Measurements from ENCODE around the gene COL19A1. TPM values are rescaled to one million over a fixed set of nuclear protein-coding genes. Genes with fewer than 3 reads are reported as not detected.

The COL19A1 gene
- total and polyA plus RNA-seq, 2 of the 13 experiments (the other 11 are each of a cell fraction or from before 2014, with no cell fraction given) = not detected

DNA sequence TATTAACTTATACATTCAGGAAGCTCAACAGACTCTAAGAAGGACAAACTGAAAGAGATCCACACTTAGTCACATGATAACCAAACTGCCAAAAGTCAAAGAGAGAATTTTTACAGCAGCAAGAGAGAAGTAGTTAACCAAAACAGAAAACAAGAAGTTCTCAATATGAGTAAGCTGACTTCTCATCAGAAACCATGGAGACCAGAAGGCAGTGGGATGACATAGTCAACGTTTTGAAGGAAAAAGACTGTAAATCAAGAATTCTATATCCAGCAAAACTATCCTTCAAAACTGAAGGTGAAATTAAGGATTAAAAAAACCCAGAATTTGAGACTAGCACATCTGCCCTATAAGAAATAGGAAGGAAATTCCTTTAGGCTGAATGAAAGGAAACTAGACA is 60.4 kb downstream of the COL19A1 start:
- Histone ChIP-seq H3K79me2 (ENCODE audit: insufficient read depth, low read length) (no peaks in the 10 kb centered on the region), H3K4me1 (ENCODE audit: insufficient read depth, low read length) (no peaks in the 10 kb centered on the region), H3K4me3 (replicated peaks in 1 of 3; ENCODE audit: insufficient read depth in 1 of 3, low read depth in 2 of 3, low read length in 3 of 3) (no peak overlapping the region), H3K9me3 (ENCODE audit: low read length) (peaks cover 7% of the 10 kb centered on the region), H3K9ac (ENCODE audit: insufficient read depth, low read depth, low read length) (no peak overlapping the region), H3K36me3 (replicated peaks in 1 of 2; ENCODE audit: control insufficient read depth in 1 of 2, insufficient read depth in 2 of 2, low read length in 2 of 2) (no peaks in the 10 kb centered on the region), H3K27ac (ENCODE audit: extremely low read length, insufficient read depth, low read length) (no peak overlapping the region), H2AFZ (ENCODE audit: low read length) (no peak overlapping the region), H4K20me1 (ENCODE audit: insufficient read depth, low read length) (no peaks in the 10 kb centered on the region), H3K4me2 (ENCODE audit: low read depth, low read length) (no peak overlapping the region), H3K27me3 (ENCODE audit: control insufficient read depth in 1 of 2, insufficient read depth in 2 of 2, low read length in 2 of 2) (no peaks in the 10 kb centered on the region)
- no peak for FAIRE-seq
- DNase-seq (ENCODE audit: low spot score) = no peak
- in situ Hi-C loops (cut with HindIII; ENCODE audit: extremely low pct_ligation_motif_present, low pct_unique_long_range_greater_than_20kb) = no loop called here
- no peak for ATAC-seq
- CTCF ChIA-PET (ENCODE audit: low intra/inter-chr PET ratio, low total read pairs) = no interaction called here
- no TSS peak for BruUV-seq (replicated peaks)
- 0% methylated on average over 1 of the region's 1 CpG for WGBS (ENCODE audit: low lambda C conversion rate)
- POLR2A ChIA-PET = no interaction called here
- intact Hi-C loops (cut with micrococcal nuclease; ENCODE audit: unreplicated experiment) = no loop called here
- TF ChIP-seq, protein P1, sequence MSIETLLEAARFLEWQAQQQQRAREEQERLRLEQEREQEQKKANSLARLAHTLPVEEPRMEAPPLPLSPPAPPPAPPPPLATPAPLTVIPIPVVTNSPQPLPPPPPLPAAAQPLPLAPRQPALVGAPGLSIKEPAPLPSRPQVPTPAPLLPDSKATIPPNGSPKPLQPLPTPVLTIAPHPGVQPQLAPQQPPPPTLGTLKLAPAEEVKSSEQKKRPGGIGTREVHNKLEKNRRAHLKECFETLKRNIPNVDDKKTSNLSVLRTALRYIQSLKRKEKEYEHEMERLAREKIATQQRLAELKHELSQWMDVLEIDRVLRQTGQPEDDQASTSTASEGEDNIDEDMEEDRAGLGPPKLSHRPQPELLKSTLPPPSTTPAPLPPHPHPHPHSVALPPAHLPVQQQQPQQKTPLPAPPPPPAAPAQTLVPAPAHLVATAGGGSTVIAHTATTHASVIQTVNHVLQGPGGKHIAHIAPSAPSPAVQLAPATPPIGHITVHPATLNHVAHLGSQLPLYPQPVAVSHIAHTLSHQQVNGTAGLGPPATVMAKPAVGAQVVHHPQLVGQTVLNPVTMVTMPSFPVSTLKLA (IDR thresholded peaks at IDR 0.05) = no peak
- no peak for TF ChIP-seq ZNF83 (CRISPR knock-in tag; IDR thresholded peaks at IDR 0.05; ENCODE audit: borderline replicate concordance)
- no peak for TF ChIP-seq ZNF850 (CRISPR knock-in tag; conservative IDR thresholded peaks at IDR 0.05)
- TF ChIP-seq, protein P2, sequence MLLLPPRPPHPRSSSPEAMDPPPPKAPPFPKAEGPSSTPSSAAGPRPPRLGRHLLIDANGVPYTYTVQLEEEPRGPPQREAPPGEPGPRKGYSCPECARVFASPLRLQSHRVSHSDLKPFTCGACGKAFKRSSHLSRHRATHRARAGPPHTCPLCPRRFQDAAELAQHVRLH (CRISPR knock-in tag; IDR thresholded peaks at IDR 0.05; ENCODE audit: borderline replicate concordance, low read depth) = no peak
- TF ChIP-seq ZNF282 (IDR thresholded peaks at IDR 0.05; ENCODE audit: partially characterized antibody) = no peak
- no peak for TF ChIP-seq ZNF383 (CRISPR knock-in tag; IDR thresholded peaks at IDR 0.05; ENCODE audit: borderline replicate concordance)
- TF ChIP-seq, protein P3, sequence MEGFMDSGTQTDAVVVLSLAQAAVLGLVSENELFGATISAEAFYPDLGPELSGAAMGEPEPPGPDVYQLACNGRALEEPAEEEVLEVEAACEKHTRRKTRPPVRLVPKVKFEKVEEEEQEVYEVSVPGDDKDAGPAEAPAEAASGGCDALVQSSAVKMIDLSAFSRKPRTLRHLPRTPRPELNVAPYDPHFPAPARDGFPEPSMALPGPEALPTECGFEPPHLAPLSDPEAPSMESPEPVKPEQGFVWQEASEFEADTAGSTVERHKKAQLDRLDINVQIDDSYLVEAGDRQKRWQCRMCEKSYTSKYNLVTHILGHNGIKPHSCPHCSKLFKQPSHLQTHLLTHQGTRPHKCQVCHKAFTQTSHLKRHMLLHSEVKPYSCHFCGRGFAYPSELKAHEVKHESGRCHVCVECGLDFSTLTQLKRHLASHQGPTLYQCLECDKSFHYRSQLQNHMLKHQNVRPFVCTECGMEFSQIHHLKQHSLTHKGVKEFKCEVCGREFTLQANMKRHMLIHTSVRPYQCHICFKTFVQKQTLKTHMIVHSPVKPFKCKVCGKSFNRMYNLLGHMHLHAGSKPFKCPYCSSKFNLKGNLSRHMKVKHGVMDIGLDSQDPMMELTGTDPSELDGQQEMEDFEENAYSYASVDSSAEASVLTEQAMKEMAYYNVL (CRISPR knock-in tag; IDR thresholded peaks at IDR 0.05; ENCODE audit: borderline replicate concordance) = no peak
- TF ChIP-seq, protein P4, sequence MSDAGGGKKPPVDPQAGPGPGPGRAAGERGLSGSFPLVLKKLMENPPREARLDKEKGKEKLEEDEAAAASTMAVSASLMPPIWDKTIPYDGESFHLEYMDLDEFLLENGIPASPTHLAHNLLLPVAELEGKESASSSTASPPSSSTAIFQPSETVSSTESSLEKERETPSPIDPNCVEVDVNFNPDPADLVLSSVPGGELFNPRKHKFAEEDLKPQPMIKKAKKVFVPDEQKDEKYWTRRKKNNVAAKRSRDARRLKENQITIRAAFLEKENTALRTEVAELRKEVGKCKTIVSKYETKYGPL (CRISPR knock-in tag; IDR thresholded peaks at IDR 0.05) = no peak
- TF ChIP-seq ZNF883 (CRISPR knock-in tag; IDR thresholded peaks at IDR 0.05; ENCODE audit: not compliant biosample characterization) = no peak
- TF ChIP-seq ZNF564 (CRISPR knock-in tag; IDR thresholded peaks at IDR 0.05) = no peak
- TF ChIP-seq, protein P5, sequence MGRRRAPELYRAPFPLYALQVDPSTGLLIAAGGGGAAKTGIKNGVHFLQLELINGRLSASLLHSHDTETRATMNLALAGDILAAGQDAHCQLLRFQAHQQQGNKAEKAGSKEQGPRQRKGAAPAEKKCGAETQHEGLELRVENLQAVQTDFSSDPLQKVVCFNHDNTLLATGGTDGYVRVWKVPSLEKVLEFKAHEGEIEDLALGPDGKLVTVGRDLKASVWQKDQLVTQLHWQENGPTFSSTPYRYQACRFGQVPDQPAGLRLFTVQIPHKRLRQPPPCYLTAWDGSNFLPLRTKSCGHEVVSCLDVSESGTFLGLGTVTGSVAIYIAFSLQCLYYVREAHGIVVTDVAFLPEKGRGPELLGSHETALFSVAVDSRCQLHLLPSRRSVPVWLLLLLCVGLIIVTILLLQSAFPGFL (CRISPR knock-in tag; IDR thresholded peaks at IDR 0.05) = no peak
- no peak for TF ChIP-seq ZNF292 (CRISPR knock-in tag; IDR thresholded peaks at IDR 0.05; ENCODE audit: borderline replicate concordance, low read depth)
- TF ChIP-seq, protein P6, sequence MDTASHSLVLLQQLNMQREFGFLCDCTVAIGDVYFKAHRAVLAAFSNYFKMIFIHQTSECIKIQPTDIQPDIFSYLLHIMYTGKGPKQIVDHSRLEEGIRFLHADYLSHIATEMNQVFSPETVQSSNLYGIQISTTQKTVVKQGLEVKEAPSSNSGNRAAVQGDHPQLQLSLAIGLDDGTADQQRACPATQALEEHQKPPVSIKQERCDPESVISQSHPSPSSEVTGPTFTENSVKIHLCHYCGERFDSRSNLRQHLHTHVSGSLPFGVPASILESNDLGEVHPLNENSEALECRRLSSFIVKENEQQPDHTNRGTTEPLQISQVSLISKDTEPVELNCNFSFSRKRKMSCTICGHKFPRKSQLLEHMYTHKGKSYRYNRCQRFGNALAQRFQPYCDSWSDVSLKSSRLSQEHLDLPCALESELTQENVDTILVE (CRISPR knock-in tag; IDR thresholded peaks at IDR 0.05) = no peak
- TF ChIP-seq NFATC3 (CRISPR knock-in tag; IDR thresholded peaks at IDR 0.05) = no peak
- no peak for TF ChIP-seq CC2D1A (CRISPR knock-in tag; IDR thresholded peaks at IDR 0.05)
- TF ChIP-seq NFYB (CRISPR knock-in tag; IDR thresholded peaks at IDR 0.05) = no peak
- no peak for TF ChIP-seq SRY (CRISPR knock-in tag; IDR thresholded peaks at IDR 0.05)
- TF ChIP-seq RFXAP (CRISPR knock-in tag; IDR thresholded peaks at IDR 0.05; ENCODE audit: borderline replicate concordance) = no peak
